HCT116 (cell line): Measurements from ENCODE around the gene MCRIP1. TPM values are rescaled to one million over a fixed set of nuclear protein-coding genes. Genes with fewer than 3 reads are reported as not detected.

Source experiments
- ATAC-seq: fragments of 200-7000 bp; cut with Tn5 transposase; 2 replicates; pipeline ENCODE4 v1.9.1; 2020; ENCODE audit warnings: mild to moderate bottlenecking, moderate library complexity
- BruUV-seq: library from RNA; stranded (reverse); fragments of 400-500 nt; replicated peaks from 2 replicates; lab custom pipeline; 2021; lab: Mats Ljungman, UMichigan
- CTCF ChIA-PET: fragments of 300-600 bp; sonication (Branson Sonifier 250); formaldehyde crosslinking; loops from one replicate; lab custom pipeline; 2021; ENCODE audit warnings: antibody characterized with exemption; lab: Charles Lee
- POLR2A ChIA-PET: fragments of 300-600, 350-600 bp; sonication (Branson Sonifier 250); formaldehyde crosslinking; loops from one replicate; lab custom pipeline; 2021; ENCODE audit warnings: antibody characterized with exemption; lab: Charles Lee
- RAD21 ChIA-PET, 2 experiments: fragments of 300-600 bp; sonication (Branson Sonifier 250); formaldehyde crosslinking; loops; one replicate each; lab custom pipeline; 2023; ENCODE audit warnings: low total read pairs in 2 of 2; ENCODE audit not compliant: uncharacterized antibody in 2 of 2, unreplicated experiment in 2 of 2, low non-redundant PET in 1 of 2; lab: Charles Lee
- DNase-seq: peaks from one replicate; pipeline ENCODE4 v3.0.0-alpha.2; 2010; ENCODE audit warnings: low read depth, low spot score
- H2AFZ ChIP-seq: fragments of 200-600 bp; shearing (Covaris generic), sonication (generic); 2 replicates; pipeline ENCODE4 v1.6.1; 2017; ENCODE audit warnings: low read depth, mixed run types, mixed read lengths, antibody characterized with exemption, low read length; ENCODE audit not compliant: poor library complexity, severe bottlenecking
- H3K27ac ChIP-seq: 2 replicates; pipeline ENCODE4 v1.5.1; 2012; ENCODE audit warnings: low read depth, low read length
- H3K27me3 ChIP-seq: fragments of 200-600 bp; sonication (generic); 2 replicates; pipeline ENCODE4 v1.6.1; 2016; ENCODE audit warnings: mixed run types, low read length, mixed read lengths; ENCODE audit not compliant: insufficient read depth
- H3K36me3 ChIP-seq, 2 experiments: fragments of 200-500 bp in 1 of 2; fragments of 200-600 bp in 1 of 2; sonication (Bioruptor generic) in 1 of 2; sonication (generic) in 1 of 2; 2 replicates each; pipeline versions ENCODE4 v1.5.1 to v1.6.1; 2014 to 2016; ENCODE audit warnings: low read length in 2 of 2, inconsistent platforms in 1 of 2, mixed read lengths in 1 of 2, mixed run types in 1 of 2; ENCODE audit not compliant: insufficient read depth in 2 of 2, control insufficient read depth in 1 of 2
- H3K4me1 ChIP-seq, 2 experiments: fragments of 200-600 bp in 1 of 2; sonication (generic) in 1 of 2; 2 replicates each; pipeline versions ENCODE4 v1.5.1 to v1.6.1; 2012 to 2017; ENCODE audit warnings: low read length in 2 of 2, inconsistent platforms in 1 of 2, mild to moderate bottlenecking in 1 of 2, mixed read lengths in 1 of 2, mixed run types in 1 of 2, moderate library complexity in 1 of 2; ENCODE audit not compliant: insufficient read depth in 2 of 2, control insufficient read depth in 1 of 2
- H3K4me2 ChIP-seq: fragments of 200-600 bp; sonication (generic); 2 replicates; pipeline ENCODE4 v1.6.1; 2017; ENCODE audit warnings: mixed run types, low read length, mixed read lengths
- H3K4me3 ChIP-seq, 2 experiments: fragments of 200-600 bp in 1 of 2; sonication (generic) in 1 of 2; replicated peaks in 1 of 2; 2 replicates each; pipeline ENCODE4 v1.5.1; 2011 to 2016; ENCODE audit warnings: low read length in 2 of 2, control low read depth in 1 of 2, low read depth in 1 of 2, mild to moderate bottlenecking in 1 of 2, mixed read lengths in 1 of 2, mixed run types in 1 of 2
- H3K79me2 ChIP-seq: fragments of 200-600 bp; sonication (generic); 2 replicates; pipeline ENCODE4 v1.6.1; 2017; ENCODE audit warnings: mild to moderate bottlenecking, mixed run types, low read length, moderate library complexity, mixed read lengths; ENCODE audit not compliant: insufficient read depth
- H3K9ac ChIP-seq: fragments of 200-600 bp; sonication (generic); 2 replicates; pipeline ENCODE4 v1.6.1; 2016; ENCODE audit warnings: low read length, mixed read lengths
- H3K9me2 ChIP-seq: fragments of 200-600 bp; sonication (generic), shearing (Covaris generic); 2 replicates; pipeline ENCODE4 v1.6.1; 2017; ENCODE audit warnings: mixed run types, mild to moderate bottlenecking, moderate library complexity; ENCODE audit not compliant: insufficient read depth
- H3K9me3 ChIP-seq, 2 experiments: fragments of 200-500 bp in 1 of 2; fragments of 200-600 bp in 1 of 2; sonication (Bioruptor generic) in 1 of 2; sonication (generic) in 1 of 2; 2 replicates each; pipeline ENCODE4 v1.6.1; 2014 to 2017; ENCODE audit warnings: low read length in 2 of 2, mixed read lengths in 2 of 2, inconsistent platforms in 1 of 2, low read depth in 1 of 2, mild to moderate bottlenecking in 1 of 2, mixed run types in 1 of 2, moderate library complexity in 1 of 2; ENCODE audit not compliant: control insufficient read depth in 1 of 2, insufficient read depth in 1 of 2
- H4K20me1 ChIP-seq: fragments of 200-600 bp; sonication (generic), shearing (Covaris generic); 2 replicates; pipeline ENCODE4 v1.6.1; 2017; ENCODE audit warnings: mixed run types, mild to moderate bottlenecking, moderate library complexity; ENCODE audit not compliant: insufficient read depth
- EGR1 ChIP-seq: IDR thresholded peaks from 2 replicates; pipeline ENCODE4 v1.6.1; 2012; ENCODE audit warnings: low read depth
- EZH2 ChIP-seq: fragments of 200-600 bp; sonication (generic); IDR thresholded peaks from 2 replicates; pipeline ENCODE4 v1.6.1; 2017; ENCODE audit warnings: antibody characterized with exemption, mixed run types
- EZH2phosphoT487 ChIP-seq: fragments of 200-600 bp; IDR thresholded peaks from 2 replicates; pipeline ENCODE4 v1.6.1; 2018; ENCODE audit warnings: antibody characterized with exemption, borderline replicate concordance
- JUND ChIP-seq: IDR thresholded peaks from 2 replicates; pipeline ENCODE4 v1.6.1; 2012
- POLR2AphosphoS5 ChIP-seq: IDR thresholded peaks from 2 replicates; pipeline ENCODE4 v1.6.1; 2011; ENCODE audit warnings: mild to moderate bottlenecking, low read depth, low read length, moderate library complexity
- SIN3A ChIP-seq: IDR thresholded peaks from 2 replicates; pipeline ENCODE4 v1.6.1; 2012; ENCODE audit warnings: low read depth
- SP1 ChIP-seq: IDR thresholded peaks from 2 replicates; pipeline ENCODE4 v1.6.1; 2012; ENCODE audit warnings: low read depth
- SRF ChIP-seq: IDR thresholded peaks from 2 replicates; pipeline ENCODE4 v1.6.1; 2012; ENCODE audit warnings: low read depth
- TCF7L2 ChIP-seq: IDR thresholded peaks from 2 replicates; pipeline ENCODE4 v1.7.0; 2011; ENCODE audit warnings: borderline replicate concordance, inconsistent platforms; ENCODE audit not compliant: insufficient read depth, insufficient read length; ENCODE audit errors: extremely low read depth
- ZFX ChIP-seq: fragments of 450-650 bp; IDR thresholded peaks from 2 replicates; pipeline ENCODE4 v1.6.1; 2017
- ZNF274 ChIP-seq: fragments of 200-500 bp; sonication (Bioruptor generic); IDR thresholded peaks from 2 replicates; pipeline ENCODE4 v1.6.1; 2014; ENCODE audit warnings: mild to moderate bottlenecking, low read depth, low read length, inconsistent platforms
- intact Hi-C: fragments of 100-400 bp; cut with micrococcal nuclease; formaldehyde crosslinking; loops from 2 replicates; pipeline ENCODE4 v1.10.0; 2022
- total RNA-seq: library from RNA; stranded (reverse); gene quantifications from one replicate; pipeline ENCODE4 v1.2.1, GENCODE V29; 2021; ENCODE audit not compliant: unreplicated experiment
- TF ChIP-seq, protein P1 (sequence below): IDR thresholded peaks from 2 replicates; pipeline ENCODE4 v1.6.1; 2012; ENCODE audit warnings: low read depth
- TF ChIP-seq, protein P2 (sequence below): IDR thresholded peaks from 2 replicates; pipeline ENCODE4 v1.6.1; 2011; ENCODE audit warnings: mild to moderate bottlenecking, low read length, moderate library complexity; ENCODE audit not compliant: insufficient replicate concordance; ENCODE audit errors: extremely low read depth

MCRIP1 gene
- total RNA-seq, 1 experiment from 2014 or later = 59.2 TPM

DNA sequence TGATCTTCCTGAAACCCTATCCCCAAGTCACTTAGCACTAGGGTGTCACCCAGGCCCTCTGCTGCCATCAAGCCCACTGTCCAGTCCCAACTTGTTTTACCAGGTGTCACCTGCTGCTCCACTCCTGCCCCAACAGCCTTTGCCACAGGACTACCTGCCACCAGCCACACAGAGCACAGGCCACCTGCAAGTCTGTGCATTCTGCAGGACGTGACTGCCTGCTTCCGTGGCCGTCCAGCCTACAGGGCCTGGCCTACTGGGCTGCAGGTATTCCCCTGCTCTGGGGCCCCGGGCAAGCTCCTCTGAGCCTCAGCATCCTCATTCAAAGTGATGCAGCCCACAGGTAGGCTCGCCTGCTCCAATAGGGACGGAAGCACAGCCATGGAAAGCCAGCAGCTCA is 3.2 kb downstream of the MCRIP1 start (continued):
- TF ChIP-seq, protein P1, sequence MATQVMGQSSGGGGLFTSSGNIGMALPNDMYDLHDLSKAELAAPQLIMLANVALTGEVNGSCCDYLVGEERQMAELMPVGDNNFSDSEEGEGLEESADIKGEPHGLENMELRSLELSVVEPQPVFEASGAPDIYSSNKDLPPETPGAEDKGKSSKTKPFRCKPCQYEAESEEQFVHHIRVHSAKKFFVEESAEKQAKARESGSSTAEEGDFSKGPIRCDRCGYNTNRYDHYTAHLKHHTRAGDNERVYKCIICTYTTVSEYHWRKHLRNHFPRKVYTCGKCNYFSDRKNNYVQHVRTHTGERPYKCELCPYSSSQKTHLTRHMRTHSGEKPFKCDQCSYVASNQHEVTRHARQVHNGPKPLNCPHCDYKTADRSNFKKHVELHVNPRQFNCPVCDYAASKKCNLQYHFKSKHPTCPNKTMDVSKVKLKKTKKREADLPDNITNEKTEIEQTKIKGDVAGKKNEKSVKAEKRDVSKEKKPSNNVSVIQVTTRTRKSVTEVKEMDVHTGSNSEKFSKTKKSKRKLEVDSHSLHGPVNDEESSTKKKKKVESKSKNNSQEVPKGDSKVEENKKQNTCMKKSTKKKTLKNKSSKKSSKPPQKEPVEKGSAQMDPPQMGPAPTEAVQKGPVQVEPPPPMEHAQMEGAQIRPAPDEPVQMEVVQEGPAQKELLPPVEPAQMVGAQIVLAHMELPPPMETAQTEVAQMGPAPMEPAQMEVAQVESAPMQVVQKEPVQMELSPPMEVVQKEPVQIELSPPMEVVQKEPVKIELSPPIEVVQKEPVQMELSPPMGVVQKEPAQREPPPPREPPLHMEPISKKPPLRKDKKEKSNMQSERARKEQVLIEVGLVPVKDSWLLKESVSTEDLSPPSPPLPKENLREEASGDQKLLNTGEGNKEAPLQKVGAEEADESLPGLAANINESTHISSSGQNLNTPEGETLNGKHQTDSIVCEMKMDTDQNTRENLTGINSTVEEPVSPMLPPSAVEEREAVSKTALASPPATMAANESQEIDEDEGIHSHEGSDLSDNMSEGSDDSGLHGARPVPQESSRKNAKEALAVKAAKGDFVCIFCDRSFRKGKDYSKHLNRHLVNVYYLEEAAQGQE = no peak
- TF ChIP-seq EZH2phosphoT487 (no peak), EZH2 (no peak), ZNF274 (no peak), POLR2AphosphoS5 (no peak)
- TF ChIP-seq, protein P2, sequence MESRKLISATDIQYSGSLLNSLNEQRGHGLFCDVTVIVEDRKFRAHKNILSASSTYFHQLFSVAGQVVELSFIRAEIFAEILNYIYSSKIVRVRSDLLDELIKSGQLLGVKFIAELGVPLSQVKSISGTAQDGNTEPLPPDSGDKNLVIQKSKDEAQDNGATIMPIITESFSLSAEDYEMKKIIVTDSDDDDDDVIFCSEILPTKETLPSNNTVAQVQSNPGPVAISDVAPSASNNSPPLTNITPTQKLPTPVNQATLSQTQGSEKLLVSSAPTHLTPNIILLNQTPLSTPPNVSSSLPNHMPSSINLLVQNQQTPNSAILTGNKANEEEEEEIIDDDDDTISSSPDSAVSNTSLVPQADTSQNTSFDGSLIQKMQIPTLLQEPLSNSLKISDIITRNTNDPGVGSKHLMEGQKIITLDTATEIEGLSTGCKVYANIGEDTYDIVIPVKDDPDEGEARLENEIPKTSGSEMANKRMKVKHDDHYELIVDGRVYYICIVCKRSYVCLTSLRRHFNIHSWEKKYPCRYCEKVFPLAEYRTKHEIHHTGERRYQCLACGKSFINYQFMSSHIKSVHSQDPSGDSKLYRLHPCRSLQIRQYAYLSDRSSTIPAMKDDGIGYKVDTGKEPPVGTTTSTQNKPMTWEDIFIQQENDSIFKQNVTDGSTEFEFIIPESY = no peak

DNA sequence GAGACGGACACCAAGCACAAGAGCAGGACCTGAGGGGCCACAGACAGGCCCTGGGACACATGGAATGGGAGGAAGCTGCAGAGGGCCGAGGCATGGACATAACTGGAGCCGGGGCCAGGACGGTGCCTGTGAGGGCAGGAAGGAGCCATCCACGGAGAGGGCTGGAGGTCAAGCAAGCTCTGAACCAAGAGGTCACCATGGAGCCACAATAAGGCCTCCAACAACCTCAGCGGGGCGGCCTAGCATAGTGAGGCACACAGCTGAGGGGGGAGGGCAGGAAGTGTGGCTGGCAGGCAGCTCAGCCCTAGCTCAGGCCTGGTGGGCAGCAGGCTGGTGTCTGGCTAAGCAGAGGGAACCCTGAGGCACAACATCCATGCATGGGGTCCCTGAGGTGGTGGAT is 4.4 kb downstream of the MCRIP1 start:
- Histone ChIP-seq H2AFZ (no peak overlapping the region), H3K79me2 (peaks cover 5% of the 10 kb centered on the region), H3K4me3 (no peak overlapping the region), H3K4me1 (peaks cover 18 to 29% of the 10 kb centered on the region in 2 experiments), H3K27me3 (no peaks in the 10 kb centered on the region), H3K9me2 (no peaks in the 10 kb centered on the region), H3K4me2 (no peak overlapping the region), H3K36me3 (no peaks in the 10 kb centered on the region), H4K20me1 (no peaks in the 10 kb centered on the region), H3K27ac (no peak overlapping the region), H3K9ac (no peak overlapping the region), H3K9me3 (no peaks in the 10 kb centered on the region)
- ChIA-PET POLR2A (no interaction called here), CTCF (no interaction called here), RAD21 (interaction anchor here in 1 of 2 experiments (0.6 kb wide), 1 partner anchor 44 kb away, joined by 3 read pairs; no protein-coding TSS in a partner anchor)
- BruUV-seq = no TSS peak
- DNase-seq (no peak), ATAC-seq (no peak)
- intact Hi-C loops = no loop called here
- TF ChIP-seq SIN3A (no peak), EGR1 (no peak), JUND (no peak), ZFX (no peak), ZNF274 (no peak), SRF (no peak), TCF7L2 (no peak), SP1 (no peak), EZH2 (no peak)
- TF ChIP-seq, protein P2 = no peak
- TF ChIP-seq, protein P1 = no peak
